ENCODE measurements around the gene LCN15.
"Not testable (repeated sequence)": the region's sequence is repeated elsewhere in the genome, so short reads cannot be mapped to it uniquely, and the experiment has no call there.

The LCN15 gene

GRCh38 chr9:136762915-136763648, 1.2 kb downstream of the LCN15 start:
- in situ Hi-C loops (cut with MboI; ENCODE audit: low sequenced_read_pairs, unreplicated experiment): no loop called here
- DNase-seq (ENCODE audit: low spot score): peak; percentile 78
- TF ChIP-seq CTCF (IDR thresholded peaks at IDR 0.05; ENCODE audit: borderline replicate concordance, control extremely low read depth, extremely low read depth, insufficient read depth, missing control alignments): no peak

GRCh38 chr9:136762221-136762691, 2.1 kb downstream of the LCN15 start:
- no peak for DNase-seq (ENCODE audit: low spot score)
- in situ Hi-C loops (cut with MboI; ENCODE audit: low sequenced_read_pairs, unreplicated experiment): no loop called here
- TF ChIP-seq CTCF (IDR thresholded peaks at IDR 0.05; ENCODE audit: borderline replicate concordance, control extremely low read depth, extremely low read depth, insufficient read depth, missing control alignments): no peak

GRCh38 chr9:136761545-136761981, 2.8 kb downstream of the LCN15 start:
- no peak for DNase-seq (ENCODE audit: low spot score)
- no peak for TF ChIP-seq CTCF (IDR thresholded peaks at IDR 0.05; ENCODE audit: borderline replicate concordance, control extremely low read depth, extremely low read depth, insufficient read depth, missing control alignments)
- in situ Hi-C loops (cut with MboI; ENCODE audit: low sequenced_read_pairs, unreplicated experiment): no loop called here

- peak; percentile 55 for TF ChIP-seq CTCF (IDR thresholded peaks at IDR 0.05; ENCODE audit: borderline replicate concordance, control extremely low read depth, extremely low read depth, insufficient read depth, missing control alignments)
- in situ Hi-C loops (cut with MboI; ENCODE audit: low sequenced_read_pairs, unreplicated experiment): not testable (repeated sequence)
- DNase-seq (ENCODE audit: low spot score): peak; percentile 67
These were observed 3.3 kb downstream of the LCN15 start for GRCh38 chr9:136760834-136761544.

- in situ Hi-C loops (cut with MboI; ENCODE audit: low sequenced_read_pairs, unreplicated experiment): no loop called here
- DNase-seq (ENCODE audit: low spot score): no peak
- no peak for TF ChIP-seq CTCF (IDR thresholded peaks at IDR 0.05; ENCODE audit: borderline replicate concordance, control extremely low read depth, extremely low read depth, insufficient read depth, missing control alignments)
These were observed 3.9 kb downstream of the LCN15 start for GRCh38 chr9:136760424-136760823.

GRCh38 chr9:136759436-136760325, 4.6 kb downstream of the LCN15 start:
- DNase-seq (ENCODE audit: low spot score): no peak
- in situ Hi-C loops (cut with MboI; ENCODE audit: low sequenced_read_pairs, unreplicated experiment): no loop called here

More at GRCh38 chr9:136759436-136760325, 4.6 kb downstream of the LCN15 start:
- no peak for TF ChIP-seq CTCF (IDR thresholded peaks at IDR 0.05; ENCODE audit: borderline replicate concordance, control extremely low read depth, extremely low read depth, insufficient read depth, missing control alignments)
